Testis (tissue), 3 donors: ENCODE results near the gene CTSD. TPM values are rescaled to one million over a fixed set of nuclear protein-coding genes. Genes with fewer than 3 reads are reported as not detected.

Source experiments
- DNase-seq: peaks from one replicate; pipeline ENCODE4 v3.0.0-alpha.2; 2019
- H3K27ac ChIP-seq, 2 donors: fragments of 200-600 bp; sonication (generic); one replicate each; pipeline ENCODE4 v1.5.1; 2019
- H3K27me3 ChIP-seq: fragments of 200-600 bp; sonication (generic); one replicate; pipeline ENCODE4 v1.5.1; 2019
- H3K36me3 ChIP-seq: fragments of 200-600 bp; sonication (generic); one replicate; pipeline ENCODE4 v1.5.1; 2017; ENCODE audit warnings: low read depth; ENCODE audit errors: missing control alignments
- H3K4me1 ChIP-seq: fragments of 200-600 bp; sonication (generic); one replicate; pipeline ENCODE4 v1.5.1; 2019
- H3K4me3 ChIP-seq, 2 donors: fragments of 200-600 bp; sonication (generic); one replicate each; pipeline ENCODE4 v1.5.1; 2017 to 2019
- H3K9me3 ChIP-seq: fragments of 200-600 bp; sonication (generic); one replicate; pipeline ENCODE4 v1.5.1; 2017
- CTCF ChIP-seq, 3 experiments: fragments of 450-650 bp in 2 of 3; fragments of 200-600 bp in 1 of 3; sonication (generic) in 1 of 3; IDR thresholded peaks; one replicate each; pipeline ENCODE4 v1.5.1; 2016 to 2019; ENCODE audit warnings: antibody characterized with exemption in 3 of 3, mild to moderate bottlenecking in 2 of 3, moderate library complexity in 1 of 3
- POLR2A ChIP-seq: fragments of 450-650 bp; IDR thresholded peaks from one replicate; pipeline ENCODE4 v1.6.1; 2017; ENCODE audit warnings: antibody characterized with exemption, mild to moderate bottlenecking, moderate library complexity
- WGBS, 2 donors: methylation state at CpG; one replicate each; pipeline ENCODE4 v1.1.5; 2018; 5-methylcytosine and 5-hydroxymethylcytosine counted together
- intact Hi-C: fragments of 100-400 bp; cut with DNase I; formaldehyde crosslinking; loops from one replicate; pipeline ENCODE4 v1.15.1; 2023; ENCODE audit warnings: low total_unique reads
- polyA plus RNA-seq: library from polyadenylated mRNA; stranded (reverse); fragments of 350-450 nt; fragmentation: Illumina TruSeq; extraction: RNeasy Lipid Tissue Mini Kit (QIAGEN cat#74804); gene quantifications from one replicate; pipeline ENCODE4 v1.2.3, GENCODE V29; 2014; ENCODE audit warnings: low read depth, low replicate concordance; ENCODE audit not compliant: insufficient read depth
- total RNA-seq, 2 donors: library from RNA; depleted of rRNA; stranded (reverse); fragments of >200 nt; gene quantifications; one replicate each; pipeline ENCODE4 v1.2.3, GENCODE V29; 2016

CTSD gene
- total and polyA plus RNA-seq, 3 donors from 2014 or later: 486 to 897 (median 522) TPM

DNA sequence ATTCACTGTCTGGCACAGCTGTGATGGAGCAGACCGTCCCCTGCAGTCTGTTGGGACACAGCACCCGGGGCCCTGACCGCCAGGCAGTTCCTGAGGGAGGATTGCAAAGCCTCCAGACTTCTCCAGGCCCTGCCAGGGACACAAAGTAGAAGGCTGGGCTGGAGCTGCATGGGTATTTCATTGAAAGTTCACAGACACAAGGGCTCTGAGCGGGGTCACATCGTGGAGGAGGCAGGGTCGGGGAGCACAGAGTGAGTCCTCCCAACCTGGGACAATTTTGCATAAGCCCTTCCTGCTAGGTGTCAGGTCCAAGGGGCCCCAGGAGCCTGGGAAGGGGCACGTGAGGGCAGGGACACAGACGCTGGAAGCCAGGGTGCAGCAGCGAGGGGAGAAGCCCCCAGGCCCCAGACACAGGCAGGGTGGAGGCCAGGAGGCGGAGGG, 29.1 kb downstream of the CTSD start:
- no peaks in the 10 kb centered on the region for H3K4me1 ChIP-seq
- H3K27me3 ChIP-seq: no peaks in the 10 kb centered on the region
- DNase-seq: no peak
- no peaks in the 10 kb centered on the region for H3K36me3 ChIP-seq
- H3K4me3 ChIP-seq: no peak overlapping the region
- H3K9me3 ChIP-seq: no peaks in the 10 kb centered on the region
- H3K27ac ChIP-seq: no peak overlapping the region
- intact Hi-C loops: no loop called here
- TF ChIP-seq CTCF (IDR thresholded peaks at IDR 0.05) (no peak), POLR2A (no peak)
- WGBS, 2 donors: 67 to 73% methylated on average over 6 to 10 of the region's 10 CpGs

- Histone ChIP-seq H3K27ac (no peak overlapping the region), H3K4me3 (no peak overlapping the region), H3K36me3 (no peaks in the 10 kb centered on the region), H3K27me3 (no peaks in the 10 kb centered on the region), H3K4me1 (no peaks in the 10 kb centered on the region), H3K9me3 (no peaks in the 10 kb centered on the region)
- WGBS, 2 donors: 73 to 84% methylated on average over 28 of the region's 28 CpGs
- no peak for DNase-seq
- TF ChIP-seq CTCF (IDR thresholded peaks at IDR 0.05): no peak
- intact Hi-C loops: no loop called here
Measured at GRCh38 chr11:1733716-1734640, 29.7 kb downstream of the CTSD start.

DNA sequence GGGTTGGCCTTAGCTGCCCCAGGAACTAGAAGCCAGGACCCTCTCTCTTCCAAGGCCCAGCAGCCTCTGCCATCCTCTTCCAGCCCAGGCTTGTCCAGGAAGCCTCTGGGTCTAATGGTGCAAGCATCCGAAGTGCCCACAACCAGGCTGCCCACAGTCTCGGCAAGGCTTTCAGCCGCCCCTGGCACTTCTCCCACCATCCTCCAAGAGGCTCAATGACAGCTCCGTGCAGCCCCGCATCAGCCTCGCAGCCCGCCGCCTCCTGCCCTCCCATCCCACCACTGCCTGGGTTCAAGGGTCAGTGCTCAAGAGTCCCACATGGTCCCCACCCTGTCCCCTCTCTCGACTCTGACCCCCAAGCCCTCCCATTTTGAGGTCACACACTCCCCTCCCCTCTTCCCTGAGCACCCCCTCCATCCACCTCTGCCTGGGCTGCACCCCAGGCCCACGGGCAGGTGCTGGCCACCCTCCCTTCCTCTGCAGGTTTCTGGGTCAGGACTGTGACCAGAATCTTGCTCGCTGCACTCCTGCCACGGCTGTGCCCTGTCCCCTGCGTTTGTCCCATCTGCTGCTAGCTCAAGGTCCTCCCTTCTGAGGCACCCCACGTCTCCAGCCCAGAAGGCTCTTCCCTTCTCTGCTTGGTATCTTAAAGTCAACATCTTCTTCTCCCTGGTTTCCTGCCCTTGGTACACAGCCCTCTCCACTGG, 30.6 kb downstream of the CTSD start:
- intact Hi-C loops: no loop called here
- H3K27ac ChIP-seq: no peak overlapping the region
- WGBS, 2 donors: 79 to 82% methylated on average over 12 to 14 of the region's 14 CpGs
- H3K36me3 ChIP-seq: no peaks in the 10 kb centered on the region
- no peak for DNase-seq
- no peaks in the 10 kb centered on the region for H3K4me1 ChIP-seq
- no peaks in the 10 kb centered on the region for H3K27me3 ChIP-seq
- no peaks in the 10 kb centered on the region for H3K9me3 ChIP-seq
- TF ChIP-seq POLR2A: no peak
- TF ChIP-seq CTCF (IDR thresholded peaks at IDR 0.05): no peak
- no peak overlapping the region for H3K4me3 ChIP-seq

DNA sequence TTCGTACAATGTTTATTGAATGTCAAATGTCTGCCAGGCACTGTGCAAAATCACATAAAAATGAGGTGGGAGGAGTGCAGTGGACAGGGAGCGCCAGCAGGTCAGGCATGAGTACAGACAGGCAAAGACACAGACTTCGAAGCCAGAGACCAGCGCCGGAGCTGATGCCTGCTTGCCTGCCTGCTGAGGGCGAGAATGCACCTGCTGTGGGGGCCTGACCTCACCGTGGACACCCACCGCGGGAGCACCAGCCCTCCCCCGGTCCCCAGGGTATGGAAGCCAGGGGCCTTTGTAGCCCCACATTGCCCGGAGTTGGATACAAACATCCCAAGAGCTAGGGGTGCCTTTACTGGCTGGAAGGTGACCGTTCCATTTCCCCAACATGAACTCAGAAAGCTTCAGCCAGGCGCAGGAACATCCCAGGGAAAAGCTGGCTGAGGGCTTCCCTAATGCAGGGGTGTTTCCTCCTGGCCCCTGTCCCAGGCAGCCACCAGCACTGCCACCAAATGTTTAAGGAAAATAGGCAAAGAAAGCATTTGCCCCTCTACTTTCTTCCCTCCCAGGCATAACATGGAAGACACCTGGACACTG, 31.2 kb downstream of the CTSD start:
- no peaks in the 10 kb centered on the region for H3K27me3 ChIP-seq
- no peaks in the 10 kb centered on the region for H3K4me1 ChIP-seq
- H3K4me3 ChIP-seq: no peak overlapping the region
- no peaks in the 10 kb centered on the region for H3K9me3 ChIP-seq
- TF ChIP-seq POLR2A (no peak), CTCF (IDR thresholded peaks at IDR 0.05) (no peak)
- 38 to 53% methylated on average over 7 to 13 of the region's 13 CpGs for WGBS, 2 donors
- intact Hi-C loops: no loop called here
- H3K27ac ChIP-seq: no peak overlapping the region
- DNase-seq: no peak
- no peaks in the 10 kb centered on the region for H3K36me3 ChIP-seq
